Muscle of arm (tissue), 12 donors: ENCODE measurements around the gene PTPRCAP. TPM values are rescaled to one million over a fixed set of nuclear protein-coding genes. Genes with fewer than 3 reads are reported as not detected.

Experiments
- DNase-seq: peaks from one replicate; pipeline ENCODE4 v3.0.0-alpha.2; 2013
- polyA plus RNA-seq, 12 donors: library from polyadenylated mRNA; unstranded; fragments of 120-200 nt; gene quantifications; one replicate each; pipeline ENCODE4 v1.2.1, GENCODE V29; 2013; ENCODE audit not compliant: insufficient read length in 12 of 12

The PTPRCAP gene
- polyA plus RNA-seq, 12 donors: 0.50 to 7.2 (median 0.84) TPM; not detected in 2

- no peak for DNase-seq
Observed at GRCh38 chr11:67441731-67442351, 4.4 kb upstream of the PTPRCAP start.

- no peak for DNase-seq
Observed at GRCh38 chr11:67441098-67441563, 3.6 kb upstream of the PTPRCAP start.

- DNase-seq: no peak
Observed at GRCh38 chr11:67440229-67441097, 3.0 kb upstream of the PTPRCAP start.

GRCh38 chr11:67439321-67440228 lies 2.1 kb upstream of the PTPRCAP start:
- no peak for DNase-seq

DNA sequence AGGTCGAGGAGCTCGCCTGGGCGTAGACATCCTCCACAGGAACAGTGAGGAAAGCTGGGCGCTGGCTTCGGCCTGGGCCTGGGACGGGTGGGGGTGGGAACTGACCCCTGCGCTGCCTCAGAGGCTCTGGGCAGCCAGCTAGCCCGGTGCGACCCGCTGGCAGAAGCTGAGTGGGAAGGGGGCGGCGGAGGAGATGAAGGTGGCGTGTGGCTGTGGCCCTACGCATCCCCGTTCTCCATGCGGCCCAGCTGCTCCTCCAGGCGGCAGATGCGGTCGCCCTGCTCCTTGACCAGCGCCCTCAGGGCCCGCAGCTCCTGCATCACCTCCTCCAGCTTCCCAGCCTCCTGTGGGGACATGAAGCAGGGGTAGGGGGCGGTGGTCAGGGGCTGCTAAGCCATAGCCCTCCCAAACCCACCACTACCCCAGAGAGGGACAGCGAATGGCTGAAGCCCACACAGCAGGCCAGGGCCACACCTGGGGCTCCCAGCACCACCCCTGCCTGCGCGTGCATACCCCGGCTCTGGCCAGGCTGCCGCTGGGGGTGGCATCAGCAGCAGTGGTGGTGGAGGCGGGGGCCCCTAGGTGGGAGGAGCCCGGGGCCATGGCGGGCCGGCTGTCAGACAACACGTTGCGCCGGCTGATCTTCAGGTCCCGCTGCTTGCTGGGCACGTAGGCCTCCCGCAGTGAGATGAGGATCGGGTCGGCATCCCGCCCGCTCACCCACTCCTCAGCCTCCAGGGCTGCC lies 848 bp upstream of the PTPRCAP start:
- DNase-seq: no peak

DNA sequence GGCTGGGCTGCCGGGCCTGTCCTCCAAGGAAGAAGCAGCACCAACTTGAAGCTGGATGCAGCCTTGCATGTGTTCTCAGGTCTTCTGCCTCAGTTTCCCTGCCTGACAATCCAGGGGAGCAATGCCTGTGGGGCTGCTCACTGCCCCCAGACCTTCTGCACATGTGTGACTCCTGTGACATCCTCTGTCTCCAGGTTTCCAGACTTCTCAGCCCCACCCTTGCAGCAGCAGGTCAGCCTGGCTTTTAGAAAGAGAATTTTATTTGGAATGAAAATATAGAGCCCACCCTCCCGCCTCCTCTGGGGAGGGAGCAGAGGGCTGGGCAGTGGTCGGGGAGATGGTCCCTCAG lies 301 bp upstream of the PTPRCAP start:
- DNase-seq: no peak

DNA sequence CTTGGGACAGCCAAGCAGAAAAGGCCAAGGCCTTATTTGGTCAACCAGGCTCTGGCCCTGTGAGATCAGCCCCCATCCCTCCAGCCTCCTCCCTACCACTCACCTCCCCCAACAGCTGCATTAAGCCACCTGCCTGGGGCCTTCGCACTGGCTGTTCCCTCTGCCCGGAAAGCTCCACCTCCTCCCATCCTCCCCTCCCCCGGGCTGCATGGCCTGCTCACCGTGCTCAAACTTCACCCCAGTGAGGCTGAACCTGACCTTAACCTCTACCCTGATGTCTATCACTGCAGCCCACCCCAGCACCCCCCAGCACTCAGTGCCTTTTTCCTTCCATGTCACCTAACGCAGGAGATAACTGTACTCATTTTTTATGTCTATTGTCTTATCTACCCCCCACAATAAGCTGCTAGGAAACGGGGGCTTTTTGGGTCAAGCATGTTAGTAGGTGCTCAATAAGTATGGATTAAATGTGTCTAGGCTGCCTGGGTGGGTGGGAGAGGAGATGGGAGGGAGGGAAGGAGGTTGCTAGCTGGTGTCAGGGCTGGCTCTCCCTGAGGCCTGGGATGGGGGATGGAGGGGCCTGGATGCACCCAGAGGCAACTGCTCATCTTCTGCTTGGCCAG lies 912 bp downstream of the PTPRCAP start:
- DNase-seq: no peak

DNA sequence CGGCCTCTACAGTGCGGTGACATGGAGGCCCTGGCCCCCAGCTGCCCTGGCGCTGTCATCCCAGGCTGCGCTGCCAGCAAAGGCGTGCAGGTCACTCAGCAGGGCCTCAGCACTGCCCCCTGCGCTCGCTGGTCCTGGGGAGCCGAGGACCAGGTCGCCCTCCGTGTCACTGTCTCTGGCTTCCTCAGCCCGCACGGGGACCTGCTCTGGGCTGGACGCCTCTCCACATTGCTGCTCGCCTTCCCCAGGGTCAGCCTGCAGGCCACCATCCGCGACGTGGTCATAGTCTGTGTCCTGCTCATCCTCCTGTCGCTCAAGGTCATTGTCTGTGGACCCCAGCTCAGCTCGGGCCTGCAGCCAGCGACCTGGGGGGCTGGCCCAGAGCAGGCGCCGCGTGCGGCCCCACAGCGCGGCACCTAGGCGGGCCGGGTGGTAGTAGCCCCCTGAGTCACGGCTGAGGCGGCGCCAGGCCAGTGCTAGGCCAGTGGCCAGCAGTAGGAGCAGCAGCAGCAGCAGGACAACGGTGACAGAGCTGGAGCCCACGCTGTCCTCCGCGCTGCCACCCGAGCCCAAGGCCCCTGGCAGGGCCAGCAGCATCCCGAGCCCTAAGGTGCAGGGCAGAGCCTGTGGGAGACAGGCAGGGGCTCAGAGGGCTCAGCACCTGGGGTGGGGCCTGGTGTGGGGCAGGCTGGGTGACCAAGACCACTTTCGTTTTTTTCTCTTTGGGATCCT lies 1.6 kb downstream of the PTPRCAP start:
- DNase-seq: no peak

DNA sequence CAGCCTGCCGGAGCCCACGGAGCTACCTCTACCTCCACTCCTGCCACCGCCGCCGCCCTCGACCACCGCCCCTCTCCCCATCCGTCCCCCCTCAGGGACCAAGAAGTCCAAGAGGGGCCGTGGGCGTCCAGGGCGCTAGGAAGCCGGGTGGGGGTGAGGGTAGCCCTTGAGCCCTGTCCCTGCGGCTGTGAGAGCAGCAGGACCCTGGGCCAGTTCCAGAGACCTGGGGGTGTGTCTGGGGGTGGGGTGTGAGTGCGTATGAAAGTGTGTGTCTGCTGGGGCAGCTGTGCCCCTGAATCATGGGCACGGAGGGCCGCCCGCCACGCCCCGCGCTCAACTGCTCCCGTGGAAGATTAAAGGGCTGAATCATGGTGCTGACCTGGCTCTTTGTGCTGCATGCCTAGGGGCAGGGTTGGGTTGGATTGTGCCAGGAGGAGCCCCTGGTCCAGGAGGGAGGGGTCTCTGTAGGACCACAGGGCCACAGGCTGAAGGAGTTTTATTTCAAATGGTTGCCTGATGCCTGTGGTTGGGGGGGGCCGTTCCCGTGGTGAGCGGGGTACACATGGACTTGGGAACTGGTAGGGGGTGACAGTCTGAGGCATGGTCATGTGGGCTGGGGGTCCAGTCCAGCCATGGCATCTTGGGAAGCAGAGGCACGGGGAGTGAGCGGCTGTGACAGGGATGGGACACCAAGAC lies 2.3 kb downstream of the PTPRCAP start:
- no peak for DNase-seq

DNA sequence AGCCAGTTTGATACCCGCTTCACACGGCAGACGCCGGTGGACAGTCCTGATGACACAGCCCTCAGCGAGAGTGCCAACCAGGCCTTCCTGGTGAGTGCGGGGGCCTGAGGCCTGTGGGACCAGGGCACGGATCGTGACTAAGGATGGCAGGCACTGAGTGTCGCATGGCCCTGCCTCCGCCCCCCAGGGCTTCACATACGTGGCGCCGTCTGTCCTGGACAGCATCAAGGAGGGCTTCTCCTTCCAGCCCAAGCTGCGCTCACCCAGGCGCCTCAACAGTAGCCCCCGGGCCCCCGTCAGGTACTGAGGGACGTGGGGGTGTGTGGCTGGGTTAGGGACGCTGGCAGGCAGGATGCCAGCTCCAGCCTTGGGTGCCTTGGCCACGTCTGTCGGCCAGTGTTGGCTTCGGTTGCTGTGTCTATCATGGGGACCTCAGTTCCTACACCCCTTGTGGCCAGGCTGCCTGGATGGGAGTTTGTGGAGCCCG lies 3.0 kb downstream of the PTPRCAP start:
- no peak for DNase-seq

DNA sequence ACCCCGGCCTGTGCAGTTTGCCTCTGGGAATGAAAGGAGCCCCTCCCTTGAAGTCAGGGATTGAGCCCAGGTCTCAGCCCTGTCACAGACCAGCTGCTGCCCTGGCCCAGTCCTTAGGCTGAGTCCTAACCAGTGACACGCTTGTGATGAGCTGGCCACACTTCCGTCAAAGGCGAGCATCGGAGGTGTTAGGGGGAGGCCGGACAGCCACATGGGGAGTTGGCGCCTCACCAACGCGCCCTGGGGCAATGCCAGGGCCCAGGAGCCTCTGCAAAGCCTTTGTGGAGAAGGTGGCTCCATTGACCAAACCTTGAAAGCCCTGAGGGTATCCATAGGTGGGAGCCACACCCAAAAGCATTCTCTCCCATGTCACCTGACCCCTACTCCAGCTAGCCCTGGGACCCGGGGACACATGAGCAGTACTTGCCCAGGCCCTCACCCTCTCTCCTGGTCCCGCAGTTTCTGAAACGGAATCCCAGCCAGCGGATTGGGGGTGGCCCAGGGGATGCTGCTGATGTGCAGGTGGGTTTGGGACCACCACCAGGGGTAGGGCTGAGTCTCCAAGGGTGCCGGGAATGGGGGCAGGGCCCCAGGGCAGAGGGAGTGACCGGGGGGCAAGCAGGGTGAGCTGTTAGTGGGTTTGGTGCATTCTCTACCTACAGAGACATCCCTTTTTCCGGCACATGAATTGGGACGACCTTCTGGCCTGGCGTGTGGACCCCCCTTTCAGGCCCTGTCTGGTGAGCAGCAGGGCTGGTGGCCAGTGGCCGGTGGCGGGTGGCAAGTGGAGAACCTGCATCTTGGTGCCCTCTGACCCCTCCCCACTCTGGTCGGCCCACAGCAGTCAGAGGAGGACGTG lies 3.7 kb downstream of the PTPRCAP start:
- no peak for DNase-seq

GRCh38 chr11:67432655-67433349 lies 4.7 kb downstream of the PTPRCAP start:
- DNase-seq: no peak

GRCh38 chr11:67431346-67432249 lies 5.9 kb downstream of the PTPRCAP start:
- no peak for DNase-seq

- DNase-seq: no peak
Observed at GRCh38 chr11:67429722-67430121, 7.8 kb downstream of the PTPRCAP start.

- DNase-seq: no peak
Observed at GRCh38 chr11:67429038-67429668, 8.3 kb downstream of the PTPRCAP start.
